ENCODE measurements around the gene DNAH8. TPM values are rescaled to one million over a fixed set of nuclear protein-coding genes. Genes with fewer than 3 reads are reported as not detected.

Gene DNAH8
- total and polyA plus RNA-seq, 2 donors (not counting 3 experiments of a cell fraction or from before 2014, with no cell fraction given) = 0.29 to 0.61 TPM

DNA sequence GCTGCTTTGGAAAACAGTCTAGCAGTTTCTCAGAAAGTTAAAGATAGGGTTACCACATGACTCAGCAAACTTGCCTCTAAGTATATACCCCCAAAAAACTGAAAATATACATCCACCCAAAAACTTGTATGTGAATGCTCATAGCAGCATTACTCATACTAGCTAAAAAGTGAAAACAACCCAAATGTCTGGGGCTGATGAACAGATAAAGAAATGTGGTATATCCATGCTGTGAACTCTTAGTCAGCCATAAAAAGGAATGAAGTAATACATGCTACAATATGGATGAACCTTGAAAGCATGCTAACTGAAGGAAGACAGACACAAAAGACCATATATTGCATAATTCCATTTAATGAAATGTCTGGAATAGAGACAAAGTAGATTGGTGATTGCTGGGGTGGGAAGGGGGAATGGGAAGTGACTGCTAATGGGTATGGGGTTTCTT is 253.6 kb downstream of the DNAH8 start:
- H4K20me1 ChIP-seq (replicated peaks; ENCODE audit: control insufficient read depth, extremely low read depth, insufficient read depth, low read length) = no peaks in the 10 kb centered on the region
- H3K27me3 ChIP-seq (ENCODE audit: control insufficient read depth in 2 of 2, insufficient read depth in 2 of 2, low read length in 2 of 2) = peaks cover 2 to 17% of the 10 kb centered on the region in 2 experiments
- dilution Hi-C loops (cut with MboI; ENCODE audit: extremely low pct_ligation_motif_present, low sequenced_read_pairs) = no loop called here
- no peaks in the 10 kb centered on the region for H3K4me1 ChIP-seq (ENCODE audit: control insufficient read depth, extremely low read depth, insufficient read depth, low read length)
- no peaks in the 10 kb centered on the region for H3K9me1 ChIP-seq (replicated peaks; ENCODE audit: control insufficient read depth, extremely low read depth, insufficient read depth, low read length)
- FAIRE-seq (no peak), DNase-seq (ENCODE audit: low read depth, low spot score) (no peak)
- no peak overlapping the region for H3K27ac ChIP-seq (ENCODE audit: insufficient read depth, low read depth, low read length)
- H3K4me2 ChIP-seq (ENCODE audit: insufficient read depth, low read length) = no peak overlapping the region
- TF ChIP-seq FOS (IDR thresholded peaks at IDR 0.05; ENCODE audit: borderline replicate concordance, insufficient read depth, low read length) (no peak), POLR2AphosphoS5 (IDR thresholded peaks at IDR 0.05; ENCODE audit: insufficient read depth, low read depth, low read length) (no peak), JUN (IDR thresholded peaks at IDR 0.05; ENCODE audit: borderline replicate concordance, insufficient read depth, insufficient read length, low read depth) (no peak), MYC (IDR thresholded peaks at IDR 0.05; ENCODE audit: low read depth, low read length) (no peak), GATA2 (IDR thresholded peaks at IDR 0.05; ENCODE audit: insufficient read depth, insufficient read length, low read depth, low read length) (no peak), EZH2 (IDR thresholded peaks at IDR 0.05; ENCODE audit: borderline replicate concordance, low read depth, low read length, severe bottlenecking) (no peak), POLR2A (IDR thresholded peaks at IDR 0.05; ENCODE audit: low read depth, low read length) (no peak)
- TF ChIP-seq, protein P1, sequence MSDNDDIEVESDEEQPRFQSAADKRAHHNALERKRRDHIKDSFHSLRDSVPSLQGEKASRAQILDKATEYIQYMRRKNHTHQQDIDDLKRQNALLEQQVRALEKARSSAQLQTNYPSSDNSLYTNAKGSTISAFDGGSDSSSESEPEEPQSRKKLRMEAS (IDR thresholded peaks at IDR 0.05; ENCODE audit: insufficient read depth, insufficient read length) = no peak
- TF ChIP-seq, protein P2, sequence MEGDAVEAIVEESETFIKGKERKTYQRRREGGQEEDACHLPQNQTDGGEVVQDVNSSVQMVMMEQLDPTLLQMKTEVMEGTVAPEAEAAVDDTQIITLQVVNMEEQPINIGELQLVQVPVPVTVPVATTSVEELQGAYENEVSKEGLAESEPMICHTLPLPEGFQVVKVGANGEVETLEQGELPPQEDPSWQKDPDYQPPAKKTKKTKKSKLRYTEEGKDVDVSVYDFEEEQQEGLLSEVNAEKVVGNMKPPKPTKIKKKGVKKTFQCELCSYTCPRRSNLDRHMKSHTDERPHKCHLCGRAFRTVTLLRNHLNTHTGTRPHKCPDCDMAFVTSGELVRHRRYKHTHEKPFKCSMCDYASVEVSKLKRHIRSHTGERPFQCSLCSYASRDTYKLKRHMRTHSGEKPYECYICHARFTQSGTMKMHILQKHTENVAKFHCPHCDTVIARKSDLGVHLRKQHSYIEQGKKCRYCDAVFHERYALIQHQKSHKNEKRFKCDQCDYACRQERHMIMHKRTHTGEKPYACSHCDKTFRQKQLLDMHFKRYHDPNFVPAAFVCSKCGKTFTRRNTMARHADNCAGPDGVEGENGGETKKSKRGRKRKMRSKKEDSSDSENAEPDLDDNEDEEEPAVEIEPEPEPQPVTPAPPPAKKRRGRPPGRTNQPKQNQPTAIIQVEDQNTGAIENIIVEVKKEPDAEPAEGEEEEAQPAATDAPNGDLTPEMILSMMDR (IDR thresholded peaks at IDR 0.05; ENCODE audit: extremely low read depth in 1 of 2, insufficient read depth in 1 of 2, low read depth in 1 of 2, low read length in 2 of 2) = no peak
- BruUV-seq (replicated peaks) = no TSS peak
- H2AFZ ChIP-seq (ENCODE audit: low read depth, low read length) = no peak overlapping the region
- H3K9ac ChIP-seq (replicated peaks; ENCODE audit: extremely low read depth, insufficient read depth, low read length) = no peak overlapping the region
- no peaks in the 10 kb centered on the region for H3K9me3 ChIP-seq (replicated peaks; ENCODE audit: control insufficient read depth, insufficient read depth, low read length)
- H3K79me2 ChIP-seq (ENCODE audit: control insufficient read depth, insufficient read depth, low read length) = no peaks in the 10 kb centered on the region
- H3K4me3 ChIP-seq (replicated peaks in 1 of 3; ENCODE audit: insufficient read depth in 1 of 3, low read depth in 1 of 3, low read length in 3 of 3) = no peak overlapping the region
- intact Hi-C loops (cut with micrococcal nuclease) = no loop called here
- CTCF ChIA-PET = no interaction called here
- POLR2A ChIA-PET = no interaction called here
- no peaks in the 10 kb centered on the region for H3K36me3 ChIP-seq (ENCODE audit: control insufficient read depth in 2 of 2, extremely low read depth in 1 of 2, insufficient read depth in 2 of 2, low read length in 2 of 2)
